8988T (cell line): ENCODE results near the gene RBM19.

Experiments used
- DNase-seq: peaks from one replicate; pipeline ENCODE4 v3.0.0; 2011

Gene RBM19

DNA sequence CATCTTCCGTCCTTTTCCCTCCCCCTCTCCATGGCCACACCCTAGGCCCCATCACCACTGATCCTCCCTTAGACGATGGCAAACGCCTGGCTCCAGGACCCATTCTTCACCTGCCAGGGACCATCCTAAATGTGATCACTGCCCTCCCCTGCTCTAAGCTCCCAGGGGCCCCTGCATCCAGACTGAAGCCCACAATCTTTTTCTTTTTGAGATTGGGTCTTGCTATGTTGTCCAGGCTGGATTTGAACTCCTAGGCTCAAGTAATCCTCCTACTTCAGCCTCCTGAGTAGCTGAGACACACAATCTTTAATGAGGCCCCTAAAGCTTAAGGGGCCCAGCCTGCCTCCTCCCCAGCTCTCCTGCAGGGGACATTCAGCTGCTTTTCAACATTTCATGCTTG lies 15.3 kb downstream of the RBM19 start:
- DNase-seq: no peak

DNA sequence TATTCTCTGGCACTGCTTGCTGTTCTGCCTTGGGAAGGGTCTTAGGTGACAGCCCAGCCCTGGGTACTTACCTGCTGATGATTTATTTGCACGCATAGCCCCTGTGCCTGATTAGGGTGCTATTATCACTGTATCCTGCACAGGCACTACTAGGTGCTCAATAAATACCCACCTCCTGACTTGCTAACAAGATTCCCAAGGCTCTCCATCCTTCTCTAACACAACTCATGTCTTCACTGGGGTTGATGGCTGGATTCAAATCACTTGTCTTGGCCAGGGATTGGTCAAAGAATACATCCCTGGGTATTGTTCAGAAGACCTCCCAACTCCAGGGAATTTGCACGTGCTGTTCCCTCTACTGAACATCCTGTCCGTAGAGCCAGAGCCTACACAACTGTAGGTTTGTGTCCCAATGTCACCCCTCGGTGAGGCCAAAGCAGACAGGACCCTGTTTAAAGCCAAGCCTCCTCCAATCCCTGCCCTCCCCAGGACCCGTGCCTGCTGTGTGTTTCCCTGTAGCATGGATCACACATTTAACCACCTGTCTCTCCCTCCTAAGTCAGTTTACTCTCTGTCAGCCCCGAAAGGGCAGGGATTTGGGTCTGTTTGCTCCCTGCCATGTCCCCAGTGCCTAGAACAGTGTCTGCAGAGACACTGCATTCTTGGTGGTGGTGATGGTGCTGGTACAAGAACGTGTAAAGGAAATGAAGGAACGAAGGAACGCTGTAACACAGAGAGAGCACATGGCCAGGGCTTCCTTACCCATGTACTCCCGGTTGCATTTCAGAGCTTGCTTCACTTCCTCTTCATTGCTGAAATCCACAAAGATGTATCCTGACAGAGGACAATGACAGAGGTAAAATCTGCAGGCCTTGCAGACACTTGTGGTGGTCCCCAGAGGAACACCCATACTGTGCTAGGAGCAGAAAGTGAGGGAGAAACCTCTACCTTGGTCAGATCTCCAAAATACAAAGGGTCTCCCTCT lies 16.5 kb downstream of the RBM19 start:
- DNase-seq: no peak

DNA sequence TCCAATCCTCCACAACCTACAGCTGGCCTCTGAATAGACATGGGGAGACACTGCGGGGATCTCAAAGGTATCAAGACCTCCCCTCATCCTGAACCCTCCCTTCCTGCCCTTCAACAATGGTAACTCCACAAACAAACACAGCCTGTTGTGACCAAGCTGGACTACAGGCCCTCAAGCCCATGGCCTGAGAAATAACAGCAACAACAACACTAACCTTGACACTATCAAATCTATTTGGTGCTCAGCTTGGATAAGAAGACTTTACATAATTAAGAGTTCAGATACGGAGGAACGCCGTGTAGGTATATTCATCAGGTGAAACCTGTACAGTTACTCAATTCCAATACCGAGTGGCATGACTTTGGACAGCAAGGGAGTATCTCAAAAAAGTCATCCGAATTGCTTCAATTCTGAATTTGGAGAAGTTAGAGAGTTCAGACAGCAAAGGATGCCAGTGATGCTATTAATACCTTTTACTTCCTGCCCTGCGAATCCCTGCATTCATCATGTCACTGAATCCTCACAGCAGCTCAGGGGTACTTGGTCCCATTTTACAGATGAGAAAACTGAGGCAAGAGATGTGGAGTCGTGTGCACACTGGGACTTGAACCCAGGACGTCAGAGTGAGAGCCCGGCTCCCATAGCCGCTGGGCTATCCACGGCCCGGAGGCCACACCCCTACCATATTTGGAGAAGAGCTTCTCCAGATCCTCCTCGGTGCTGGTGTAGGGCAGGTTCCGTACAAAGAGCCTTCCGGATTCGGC lies 17.8 kb downstream of the RBM19 start:
- no peak for DNase-seq

DNA sequence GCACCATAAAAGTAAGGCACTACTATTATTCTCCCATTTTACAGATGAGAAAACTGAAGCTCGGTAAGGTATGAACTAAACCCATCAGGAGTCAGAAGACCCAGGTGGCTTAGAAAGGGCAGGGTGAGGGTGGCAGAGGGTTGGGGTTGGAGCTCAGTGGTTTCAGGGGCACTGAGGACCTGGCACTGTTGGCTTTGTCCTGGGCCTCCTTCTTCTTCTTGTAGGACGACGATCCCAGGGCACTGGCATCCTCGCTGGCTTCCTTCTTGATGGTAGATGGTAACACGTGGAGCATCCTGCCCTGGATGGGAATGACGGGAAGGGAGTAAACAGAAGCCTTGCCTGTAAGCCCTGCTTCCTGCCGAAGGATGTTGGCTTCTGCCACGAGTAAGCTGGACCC lies 19.9 kb downstream of the RBM19 start:
- DNase-seq: no peak

DNA sequence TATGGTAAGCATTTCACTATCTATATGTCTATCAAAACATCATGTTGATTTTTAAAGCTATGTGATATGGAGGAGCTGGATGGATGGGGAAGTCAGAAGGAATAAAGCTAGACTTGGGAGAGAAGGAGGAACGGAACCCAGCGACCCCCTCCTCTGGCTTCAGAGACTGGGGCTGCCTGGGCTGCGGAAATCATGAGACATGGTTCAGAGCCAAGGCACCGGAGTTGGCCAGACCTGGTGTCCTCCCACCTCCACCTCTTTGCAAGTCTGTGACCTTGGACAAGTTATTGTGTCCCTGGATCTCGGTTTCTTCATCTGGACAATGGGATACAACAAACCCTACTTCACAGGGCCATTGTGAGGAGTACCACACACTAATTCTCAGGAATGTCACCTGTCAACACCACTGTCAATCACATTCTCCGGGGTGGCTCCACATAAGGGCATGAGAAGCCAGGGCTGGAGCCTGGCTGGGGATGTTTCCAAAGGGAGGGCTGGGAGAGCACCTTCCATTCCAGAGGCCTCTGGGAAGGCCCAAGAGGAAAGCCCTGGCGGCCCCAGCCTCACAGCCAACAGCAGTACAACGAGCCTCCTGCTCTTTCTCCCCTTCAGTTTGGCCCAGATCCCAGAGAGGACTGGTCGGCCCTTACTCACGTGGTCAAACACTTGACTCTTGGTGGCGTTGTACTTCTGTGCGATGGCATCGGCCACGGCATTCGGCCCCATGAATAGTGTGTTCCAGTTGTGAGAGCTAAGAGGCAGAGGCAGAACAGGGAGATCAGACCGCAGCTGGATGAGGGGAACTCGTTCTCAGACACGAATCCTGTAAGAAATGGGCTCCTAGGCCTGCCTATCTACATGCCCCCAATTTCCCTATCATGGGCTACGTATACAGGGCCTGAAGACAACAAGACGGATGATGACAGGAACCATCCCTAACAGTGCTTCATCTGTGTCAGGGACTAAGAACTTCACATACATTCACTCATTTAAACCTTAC lies 20.7 kb downstream of the RBM19 start:
- DNase-seq: no peak

DNA sequence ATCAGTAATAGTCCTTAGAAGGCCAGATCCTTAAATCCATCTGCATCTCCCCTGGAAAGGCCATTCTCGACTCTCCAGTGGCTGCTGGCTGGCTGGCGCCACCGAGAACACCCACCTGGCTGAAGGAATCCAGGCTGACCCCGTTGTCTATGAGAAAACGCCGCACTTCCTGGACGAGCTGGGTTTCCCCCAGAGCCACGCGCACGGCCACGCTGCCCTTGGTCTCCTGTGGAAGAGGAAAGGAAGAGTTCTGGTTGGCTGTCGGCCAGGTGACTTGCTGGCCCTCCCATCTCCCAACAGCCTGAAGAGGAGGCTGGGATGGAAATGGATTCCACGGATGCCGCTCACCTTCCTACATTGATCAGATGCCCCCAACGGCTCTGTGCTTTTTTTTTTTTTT lies 23.9 kb downstream of the RBM19 start:
- DNase-seq: no peak

DNA sequence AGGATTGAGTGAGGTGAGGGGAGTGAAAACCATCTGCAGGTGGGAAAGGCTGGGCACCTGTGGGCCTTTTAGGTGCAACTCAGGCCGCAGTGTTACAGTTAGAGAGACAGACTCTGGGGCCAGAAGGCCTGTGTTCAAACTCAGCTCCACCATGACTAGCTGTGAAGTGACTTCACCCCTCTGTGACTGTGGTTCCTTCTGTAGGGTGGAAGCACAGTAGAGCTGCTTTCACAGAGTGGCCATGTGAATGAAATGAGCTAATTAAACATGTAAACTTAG lies 25.0 kb downstream of the RBM19 start:
- DNase-seq: no peak

DNA sequence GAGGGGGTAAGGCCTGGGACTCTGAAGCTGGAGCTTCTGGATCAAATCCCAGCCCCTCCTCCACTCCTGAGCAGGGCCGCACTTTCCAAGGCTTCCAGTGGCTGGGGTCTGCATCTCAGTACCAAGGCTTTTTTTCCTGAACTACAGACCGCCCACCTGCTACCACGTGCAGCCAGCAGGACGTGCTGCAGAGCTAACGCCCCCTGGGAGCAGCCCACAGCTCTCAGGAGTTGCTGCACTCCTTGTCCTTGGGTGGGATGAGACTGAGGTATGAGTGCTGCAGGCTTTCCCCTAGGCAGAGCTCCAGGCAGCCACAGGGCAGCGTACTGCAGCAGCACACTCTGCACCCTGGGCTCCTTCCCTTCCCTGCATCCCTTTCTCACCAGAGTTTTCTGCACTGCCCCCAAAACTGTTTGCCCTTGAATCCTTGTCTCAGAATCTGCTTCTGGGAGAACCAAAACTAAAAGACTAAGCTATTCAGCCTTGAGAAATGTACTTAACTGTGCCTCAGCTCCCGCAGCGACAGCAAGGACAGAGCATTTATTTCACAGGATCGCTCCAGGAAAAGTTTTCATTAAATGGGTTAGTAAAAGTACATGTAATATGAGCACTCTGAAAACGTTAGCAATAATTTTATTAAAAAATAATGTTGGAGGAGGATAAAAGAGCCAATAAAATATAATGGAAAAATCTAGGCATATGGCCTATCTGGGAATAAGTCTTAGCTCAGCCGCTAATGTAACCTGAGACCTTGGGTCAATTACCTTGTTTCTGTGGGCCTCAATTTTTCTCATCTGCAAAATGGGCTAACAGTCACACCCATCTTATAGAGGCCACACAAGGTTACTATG lies 25.5 kb downstream of the RBM19 start:
- DNase-seq: no peak

DNA sequence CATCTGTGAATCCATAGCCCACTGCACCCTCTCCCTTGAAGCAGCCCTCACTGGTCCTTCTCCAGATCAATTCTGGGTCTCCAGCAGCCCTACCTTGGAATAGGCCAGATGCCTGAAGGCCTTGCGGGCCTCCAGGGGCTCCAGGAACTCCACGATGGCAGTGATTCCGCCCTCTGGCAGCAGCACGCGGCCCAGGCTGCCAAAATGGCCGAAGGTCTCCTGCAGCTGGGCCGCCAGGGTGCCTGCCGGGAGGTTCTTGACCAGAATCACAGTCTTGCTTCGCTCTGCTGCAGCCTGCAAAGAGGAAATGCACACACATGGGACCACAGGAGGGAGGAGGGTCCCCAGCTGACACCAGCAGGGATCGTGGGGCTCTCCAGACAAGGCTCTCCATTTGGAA lies 26.3 kb downstream of the RBM19 start:
- no peak for DNase-seq

DNA sequence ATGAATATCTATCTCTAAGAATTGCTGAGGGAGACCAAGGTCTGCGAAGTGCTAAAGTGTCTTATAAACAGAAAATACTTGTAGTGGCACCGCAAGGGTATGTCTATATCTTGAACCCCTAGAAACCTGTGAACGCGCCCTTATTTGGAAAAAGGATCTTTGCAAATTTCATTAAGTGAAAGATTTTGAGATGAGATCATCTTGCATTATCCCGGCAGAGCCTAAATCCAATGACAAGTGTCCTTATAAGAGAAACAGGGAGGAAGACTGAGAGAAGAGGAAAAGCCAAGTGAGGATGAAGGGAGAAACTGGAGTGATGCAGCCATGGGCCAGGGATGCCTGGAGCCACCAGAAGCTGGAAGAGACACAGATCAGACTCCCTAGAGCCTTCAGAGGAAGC lies 27.7 kb downstream of the RBM19 start:
- DNase-seq: no peak

DNA sequence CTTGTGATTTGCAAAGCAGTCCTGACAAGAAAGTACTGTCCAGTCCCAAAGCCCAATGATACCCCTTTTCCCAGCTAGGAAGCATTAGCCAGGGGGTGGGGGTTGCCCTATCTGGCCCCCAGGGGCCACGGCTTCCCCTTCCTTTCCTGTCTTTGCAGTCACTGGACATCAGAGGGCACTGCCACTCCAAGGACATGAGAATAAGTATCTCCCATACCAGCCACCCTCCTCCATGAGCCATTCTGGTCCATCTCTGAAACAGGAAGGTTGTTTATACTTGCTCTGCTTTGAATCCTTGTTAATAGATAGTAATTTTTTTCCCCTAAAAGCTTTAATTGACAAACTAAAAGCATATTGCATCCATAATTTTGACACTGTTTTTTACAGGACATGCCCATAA lies 29.7 kb downstream of the RBM19 start:
- DNase-seq: no peak

DNA sequence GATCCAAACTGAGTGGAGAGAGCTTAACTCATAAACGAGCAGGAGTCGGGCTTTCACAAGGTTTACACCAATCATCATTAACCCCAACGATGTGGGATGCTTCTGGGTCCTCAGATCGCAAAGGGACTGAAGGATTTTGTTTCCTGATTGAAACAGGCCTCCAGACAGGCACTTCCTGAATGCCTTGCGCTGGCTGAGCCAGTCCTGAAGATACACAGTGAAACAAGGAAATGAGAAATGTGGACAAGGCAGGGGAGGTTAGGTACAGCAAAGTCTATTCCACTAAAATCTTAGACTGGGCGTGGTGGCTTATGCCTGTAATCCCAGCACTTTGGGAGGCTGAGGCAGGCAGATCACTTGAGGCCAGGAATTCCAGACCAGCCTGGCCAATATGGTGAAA lies 30.7 kb downstream of the RBM19 start:
- no peak for DNase-seq

DNA sequence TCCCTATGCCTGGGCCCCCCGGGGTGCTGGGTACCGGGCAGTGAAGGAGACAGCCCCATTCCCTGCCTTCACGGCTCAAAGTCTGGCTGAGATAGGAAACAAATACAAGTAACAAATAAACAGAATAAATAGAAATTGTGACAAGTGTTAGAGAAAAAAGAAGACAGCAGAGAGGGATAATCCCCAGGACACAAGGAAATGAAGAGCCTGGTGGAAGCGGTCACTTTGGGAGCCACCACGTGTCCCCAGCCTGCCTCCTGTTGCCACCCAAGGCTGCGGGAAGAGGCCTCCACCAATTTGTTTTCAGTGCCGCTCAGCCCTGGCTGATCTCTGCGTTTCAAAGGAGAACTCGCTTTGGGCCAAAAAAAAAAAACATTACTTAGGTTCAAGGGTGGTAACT lies 31.2 kb downstream of the RBM19 start:
- no peak for DNase-seq

DNA sequence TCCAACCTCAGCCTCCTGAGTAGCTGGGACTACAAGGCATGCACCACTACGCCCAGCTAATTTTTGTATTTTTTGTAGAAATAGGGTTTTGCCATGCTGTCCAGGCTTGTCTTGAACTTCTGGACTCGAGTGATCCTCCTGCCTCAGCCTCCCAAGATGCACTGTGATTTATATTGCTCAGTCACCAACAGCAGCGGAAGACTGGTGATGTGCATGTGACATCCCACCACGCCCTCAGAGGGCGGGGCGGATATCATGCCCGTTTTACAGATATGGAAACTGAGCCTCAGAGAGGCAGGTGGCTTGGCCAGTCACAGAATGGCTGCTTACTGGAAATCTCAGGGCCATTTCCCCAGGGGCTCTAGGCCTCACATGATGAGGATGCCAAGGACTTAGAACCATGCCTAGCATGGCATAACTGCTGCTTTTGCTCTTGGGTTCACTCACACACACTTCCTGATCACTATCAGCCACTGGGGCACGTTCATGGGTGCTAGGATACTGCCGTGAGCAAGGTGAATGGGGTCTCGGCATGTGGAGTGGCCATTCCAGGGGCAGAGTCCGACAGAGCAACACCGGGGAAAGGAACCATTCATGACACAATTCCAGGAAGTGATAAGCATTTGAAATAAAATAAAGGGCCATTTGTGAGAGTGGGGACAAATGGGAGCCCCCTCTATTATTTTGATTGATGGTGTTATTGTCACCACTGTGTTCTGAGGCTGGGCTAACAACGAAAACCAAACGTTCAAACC lies 31.9 kb downstream of the RBM19 start:
- no peak for DNase-seq

DNA sequence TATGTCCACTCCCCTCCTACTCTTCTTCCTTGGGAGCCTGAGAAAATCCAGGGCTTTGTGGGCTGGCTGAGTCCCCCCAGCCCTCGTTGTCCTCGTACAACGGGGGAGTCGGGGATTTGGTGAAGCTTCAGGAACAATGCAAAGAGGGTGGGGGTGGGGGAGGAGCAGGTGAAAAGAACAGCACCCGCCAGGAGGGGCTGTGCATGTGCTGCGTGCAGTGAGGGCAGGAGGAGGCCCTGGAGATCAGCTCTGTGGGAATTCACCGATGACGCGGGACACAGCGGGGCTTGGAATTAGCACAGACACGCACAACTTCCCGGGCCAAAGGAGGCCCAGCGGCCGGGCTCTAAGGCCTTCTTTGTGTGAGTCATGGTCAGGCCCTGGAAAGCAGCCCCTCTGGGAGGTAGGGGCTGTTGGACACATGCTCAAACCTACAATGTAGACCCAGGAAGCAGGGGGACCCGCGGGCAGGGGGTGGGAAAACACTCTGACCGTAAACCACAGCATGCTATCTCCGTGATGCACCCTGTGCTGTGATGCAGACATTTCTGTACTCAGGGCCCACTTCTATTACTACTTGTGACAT lies 32.8 kb downstream of the RBM19 start:
- DNase-seq: no peak

DNA sequence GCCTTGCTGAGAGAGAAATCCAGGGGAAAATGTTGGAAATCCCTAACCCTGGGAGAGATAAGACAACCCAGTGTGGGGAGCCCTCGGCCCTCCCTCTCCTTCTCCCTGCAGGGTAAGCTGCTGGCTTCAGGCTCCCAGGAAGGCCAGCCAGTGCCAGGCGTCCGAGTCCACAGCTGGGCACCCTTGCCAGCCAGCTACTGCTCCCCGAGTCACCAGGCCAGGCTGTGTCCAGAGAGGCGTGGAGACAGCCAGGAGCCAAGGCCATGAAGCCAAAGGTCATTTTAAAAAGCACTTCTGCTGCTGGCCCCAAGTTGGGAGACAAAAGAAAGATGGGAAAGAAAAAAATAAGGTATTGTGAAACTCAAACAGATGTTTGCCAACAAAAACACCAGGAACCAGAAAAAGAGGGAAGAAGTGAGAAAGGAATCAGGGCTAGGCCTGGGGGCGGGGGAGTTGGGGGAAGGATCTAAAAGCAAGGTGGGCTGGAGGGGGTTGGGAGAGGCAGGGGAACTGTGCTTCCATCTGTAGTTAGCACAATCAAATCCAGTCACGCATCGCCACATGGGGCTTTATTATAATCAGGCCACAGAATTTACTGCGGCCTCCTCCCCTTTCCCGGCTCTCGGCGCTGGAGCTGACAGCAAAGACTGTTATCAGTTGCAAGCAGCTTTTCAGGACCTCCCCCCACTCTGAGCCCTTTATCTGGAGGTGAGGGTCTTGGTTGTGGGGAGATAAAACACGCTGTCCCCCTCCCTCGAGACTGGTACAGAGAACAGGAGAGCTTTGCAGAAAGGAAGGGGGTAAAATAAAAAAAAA lies 33.5 kb downstream of the RBM19 start:
- no peak for DNase-seq

DNA sequence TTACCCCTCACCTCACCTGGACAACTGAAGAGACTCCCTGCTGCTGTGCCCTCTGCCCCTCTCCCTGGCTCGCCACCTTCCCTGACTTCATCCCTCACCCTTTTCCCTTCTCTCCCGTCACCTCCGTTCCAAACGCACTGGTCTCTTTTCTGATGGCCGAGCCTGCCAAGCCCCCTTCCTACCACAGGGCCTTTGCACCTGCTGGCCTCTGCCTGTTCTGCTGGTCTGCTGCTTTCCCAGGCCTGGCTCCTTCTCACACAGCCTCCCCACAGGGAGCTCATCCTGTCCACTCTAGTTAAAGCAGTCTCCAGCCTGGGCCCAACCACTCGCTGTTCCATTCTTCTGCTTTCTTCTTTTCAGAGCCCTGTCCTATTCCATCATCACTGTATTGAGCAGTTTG lies 34.6 kb downstream of the RBM19 start:
- no peak for DNase-seq

DNA sequence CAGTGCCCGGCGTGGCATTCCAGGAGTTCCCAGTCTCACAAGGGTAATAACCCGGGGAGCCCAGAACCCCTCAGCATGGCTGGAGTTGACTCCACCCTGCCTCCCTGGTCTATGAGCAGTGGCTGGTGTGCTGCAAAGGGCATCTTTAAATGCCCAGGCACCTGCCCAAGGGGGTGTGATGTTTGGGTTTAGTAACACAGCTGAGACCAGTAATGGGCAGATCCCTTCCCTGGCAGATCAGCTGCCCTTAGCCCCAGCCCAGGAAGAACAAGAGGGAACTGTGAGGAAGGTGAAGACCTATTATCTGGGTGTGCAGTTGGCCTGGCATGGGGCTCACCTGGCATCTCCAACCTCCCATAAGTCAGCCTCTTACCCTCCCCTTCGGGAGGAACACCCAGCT lies 35.9 kb downstream of the RBM19 start:
- DNase-seq: no peak

DNA sequence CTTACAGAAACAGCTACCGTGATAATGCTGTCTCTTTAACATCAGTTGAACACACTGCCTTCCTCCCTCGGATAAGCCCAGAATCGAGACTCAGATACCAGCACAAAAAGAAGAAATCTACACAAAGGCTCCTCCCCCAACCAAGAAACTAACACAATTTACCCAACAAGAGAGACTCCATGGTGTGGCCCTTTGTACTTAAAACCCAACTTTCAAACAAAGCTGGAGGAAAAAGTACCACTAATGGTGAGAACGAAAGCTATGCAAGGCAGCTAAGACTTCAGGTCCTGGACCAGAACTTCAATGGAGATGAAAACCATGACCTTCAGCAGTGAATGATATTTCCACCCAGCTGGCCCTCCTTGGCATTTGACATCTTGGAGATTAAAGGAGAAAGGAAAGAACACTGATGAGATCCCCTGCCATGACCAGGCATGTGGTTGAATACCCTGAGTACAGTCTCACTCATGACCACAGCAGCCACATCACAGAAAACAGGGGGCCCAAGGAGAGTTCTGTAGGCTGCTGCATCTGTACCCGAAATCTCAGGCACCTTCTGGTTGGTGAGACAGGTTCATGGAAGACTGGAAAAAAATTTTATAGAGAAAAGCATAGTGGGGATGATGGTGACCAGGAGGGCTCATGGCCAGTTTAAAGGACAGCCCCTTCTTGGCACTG lies 36.7 kb downstream of the RBM19 start:
- DNase-seq: no peak

DNA sequence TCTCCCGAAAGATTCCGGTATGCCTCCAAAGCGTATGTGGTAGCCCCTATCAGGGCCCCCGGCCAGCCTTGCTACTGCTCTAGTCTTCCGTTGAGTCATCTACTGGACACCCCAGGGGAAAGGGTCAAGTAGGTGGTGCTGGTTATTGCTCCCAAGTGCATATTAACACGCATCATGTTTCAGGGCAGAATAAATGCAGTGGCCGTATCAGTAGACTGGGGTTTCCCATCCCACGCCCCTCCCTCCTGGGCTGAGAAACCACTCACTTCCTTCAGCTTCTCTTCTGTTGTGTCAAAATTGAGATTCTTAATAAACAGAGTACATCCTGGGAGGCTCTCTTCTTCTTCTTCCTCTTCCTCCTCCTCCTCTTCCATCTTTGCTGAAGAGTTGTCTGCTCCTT lies 39.3 kb downstream of the RBM19 start:
- no peak for DNase-seq
